H1 (cell line): Measurements from ENCODE around the gene CC2D1A.

ENCODE experiments used
- CHD2 ChIP-seq: IDR thresholded peaks from 2 replicates; pipeline ENCODE4 v1.6.1; 2012; ENCODE audit warnings: low read length, improper control_type of control experiment
- EP300 ChIP-seq, 2 experiments: IDR thresholded peaks; 1 replicate in 1 of 2; 2 replicates in 1 of 2; pipeline ENCODE4 v1.6.1; 2011 to 2012; ENCODE audit warnings: low read depth in 2 of 2, low read length in 2 of 2, mild to moderate bottlenecking in 2 of 2, borderline replicate concordance in 1 of 2, inconsistent platforms in 1 of 2, moderate library complexity in 1 of 2
- EZH2 ChIP-seq: fragments of 200-600 bp; sonication (generic); IDR thresholded peaks from 2 replicates; pipeline ENCODE4 v1.7.1; 2012; ENCODE audit warnings: low read depth, mild to moderate bottlenecking, moderate library complexity, low read length, inconsistent platforms; ENCODE audit not compliant: severe bottlenecking
- KDM1A ChIP-seq: fragments of 200-600, 300-600 bp; sonication (generic); IDR thresholded peaks from 2 replicates; pipeline ENCODE4 v1.7.1; 2016; ENCODE audit warnings: mild to moderate bottlenecking, low read length, borderline replicate concordance
- POLR2AphosphoS5 ChIP-seq: IDR thresholded peaks from 2 replicates; pipeline ENCODE4 v1.6.1; 2011; ENCODE audit warnings: low read depth, low read length
- RAD21 ChIP-seq, 2 experiments: IDR thresholded peaks in 1 of 2; conservative IDR thresholded peaks in 1 of 2; 2 replicates each; pipeline ENCODE4 v1.6.1; 2011; ENCODE audit warnings: low read depth in 2 of 2, low read length in 2 of 2, improper control_type of control experiment in 1 of 2, inconsistent platforms in 1 of 2, mild to moderate bottlenecking in 1 of 2, moderate library complexity in 1 of 2
- SAP30 ChIP-seq: fragments of 300-600 bp; sonication (generic); IDR thresholded peaks from 2 replicates; pipeline ENCODE4 v1.7.1; 2012; ENCODE audit warnings: low read length, moderate library complexity, mild to moderate bottlenecking, inconsistent platforms; ENCODE audit not compliant: insufficient read depth, insufficient replicate concordance
- SIN3A ChIP-seq, 2 experiments: IDR thresholded peaks in 1 of 2; conservative IDR thresholded peaks in 1 of 2; 2 replicates each; pipeline ENCODE4 v1.6.1; 2011 to 2012; ENCODE audit warnings: low read length in 2 of 2, improper control_type of control experiment in 1 of 2, low read depth in 1 of 2, mild to moderate bottlenecking in 1 of 2
- SP2 ChIP-seq: IDR thresholded peaks from 2 replicates; pipeline ENCODE4 v1.6.1; 2012; ENCODE audit warnings: mild to moderate bottlenecking, low read length, inconsistent platforms
- SP4 ChIP-seq: IDR thresholded peaks from 2 replicates; pipeline ENCODE4 v1.6.1; 2012; ENCODE audit warnings: low read length, inconsistent platforms
- TF ChIP-seq, protein P1 (sequence below), 3 experiments: IDR thresholded peaks; 1 replicate in 2 of 3; 2 replicates in 1 of 3; pipeline versions ENCODE4 v1.5.1 to v1.6.1; 2011; ENCODE audit warnings: low read length in 3 of 3, mild to moderate bottlenecking in 3 of 3, inconsistent platforms in 2 of 3, low read depth in 1 of 3, moderate library complexity in 1 of 3; ENCODE audit not compliant: insufficient read depth in 1 of 3; ENCODE audit errors: control extremely low read depth in 1 of 3
- TF ChIP-seq, protein P2 (sequence below): IDR thresholded peaks from 2 replicates; pipeline ENCODE4 v1.6.1; 2012; ENCODE audit warnings: low read length, inconsistent platforms
- TF ChIP-seq, protein P3 (sequence below): IDR thresholded peaks from 2 replicates; pipeline ENCODE4 v1.6.1; 2011; ENCODE audit warnings: low read depth, mild to moderate bottlenecking, low read length; ENCODE audit not compliant: insufficient read depth

GRCh38 chr19:13906910-13907309 lies 909 bp downstream of the CC2D1A start:
- TF ChIP-seq, protein P1, sequence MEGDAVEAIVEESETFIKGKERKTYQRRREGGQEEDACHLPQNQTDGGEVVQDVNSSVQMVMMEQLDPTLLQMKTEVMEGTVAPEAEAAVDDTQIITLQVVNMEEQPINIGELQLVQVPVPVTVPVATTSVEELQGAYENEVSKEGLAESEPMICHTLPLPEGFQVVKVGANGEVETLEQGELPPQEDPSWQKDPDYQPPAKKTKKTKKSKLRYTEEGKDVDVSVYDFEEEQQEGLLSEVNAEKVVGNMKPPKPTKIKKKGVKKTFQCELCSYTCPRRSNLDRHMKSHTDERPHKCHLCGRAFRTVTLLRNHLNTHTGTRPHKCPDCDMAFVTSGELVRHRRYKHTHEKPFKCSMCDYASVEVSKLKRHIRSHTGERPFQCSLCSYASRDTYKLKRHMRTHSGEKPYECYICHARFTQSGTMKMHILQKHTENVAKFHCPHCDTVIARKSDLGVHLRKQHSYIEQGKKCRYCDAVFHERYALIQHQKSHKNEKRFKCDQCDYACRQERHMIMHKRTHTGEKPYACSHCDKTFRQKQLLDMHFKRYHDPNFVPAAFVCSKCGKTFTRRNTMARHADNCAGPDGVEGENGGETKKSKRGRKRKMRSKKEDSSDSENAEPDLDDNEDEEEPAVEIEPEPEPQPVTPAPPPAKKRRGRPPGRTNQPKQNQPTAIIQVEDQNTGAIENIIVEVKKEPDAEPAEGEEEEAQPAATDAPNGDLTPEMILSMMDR (IDR thresholded peaks at IDR 0.05; ENCODE audit: control extremely low read depth in 1 of 3, insufficient read depth in 1 of 3, low read depth in 1 of 3, low read length in 3 of 3), result no peak
- TF ChIP-seq SIN3A (conservative IDR thresholded peaks at IDR 0.05 in 1 of 2, IDR thresholded peaks at IDR 0.05 in 1 of 2; ENCODE audit: low read depth in 1 of 2, low read length in 2 of 2) (no peak), CHD2 (no peak), KDM1A (no peak), SP4 (no peak), EP300 (IDR thresholded peaks at IDR 0.05; ENCODE audit: borderline replicate concordance in 1 of 2, low read depth in 2 of 2, low read length in 2 of 2) (no peak), SP2 (no peak), POLR2AphosphoS5 (no peak), EZH2 (no peak), RAD21 (IDR thresholded peaks at IDR 0.05 in 1 of 2, conservative IDR thresholded peaks at IDR 0.05 in 1 of 2; ENCODE audit: low read depth in 2 of 2, low read length in 2 of 2) (no peak), SAP30 (no peak)
- TF ChIP-seq, protein P2, sequence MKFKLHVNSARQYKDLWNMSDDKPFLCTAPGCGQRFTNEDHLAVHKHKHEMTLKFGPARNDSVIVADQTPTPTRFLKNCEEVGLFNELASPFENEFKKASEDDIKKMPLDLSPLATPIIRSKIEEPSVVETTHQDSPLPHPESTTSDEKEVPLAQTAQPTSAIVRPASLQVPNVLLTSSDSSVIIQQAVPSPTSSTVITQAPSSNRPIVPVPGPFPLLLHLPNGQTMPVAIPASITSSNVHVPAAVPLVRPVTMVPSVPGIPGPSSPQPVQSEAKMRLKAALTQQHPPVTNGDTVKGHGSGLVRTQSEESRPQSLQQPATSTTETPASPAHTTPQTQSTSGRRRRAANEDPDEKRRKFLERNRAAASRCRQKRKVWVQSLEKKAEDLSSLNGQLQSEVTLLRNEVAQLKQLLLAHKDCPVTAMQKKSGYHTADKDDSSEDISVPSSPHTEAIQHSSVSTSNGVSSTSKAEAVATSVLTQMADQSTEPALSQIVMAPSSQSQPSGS, result no peak
- TF ChIP-seq, protein P3, sequence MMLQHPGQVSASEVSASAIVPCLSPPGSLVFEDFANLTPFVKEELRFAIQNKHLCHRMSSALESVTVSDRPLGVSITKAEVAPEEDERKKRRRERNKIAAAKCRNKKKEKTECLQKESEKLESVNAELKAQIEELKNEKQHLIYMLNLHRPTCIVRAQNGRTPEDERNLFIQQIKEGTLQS, result no peak
